Endothelial cell of umbilical vein (primary cell): Measurements from ENCODE around the gene INPP5F. TPM values are rescaled to one million over a fixed set of nuclear protein-coding genes. Genes with fewer than 3 reads are reported as not detected.

Source experiments
- BruUV-seq: library from RNA; stranded (reverse); fragments of 400-500 nt; replicated peaks from 2 replicates; lab custom pipeline; 2021; lab: Mats Ljungman, UMichigan
- CTCF ChIA-PET: fragments of 300-600, 350-600 bp; sonication (Branson Sonifier 250); formaldehyde crosslinking; loops from one replicate; lab custom pipeline; 2021; ENCODE audit warnings: antibody characterized with exemption, inconsistent platforms; lab: Charles Lee
- POLR2A ChIA-PET: fragments of 300-600, 350-600 bp; sonication (Branson Sonifier 250); formaldehyde crosslinking; loops from one replicate; lab custom pipeline; 2021; ENCODE audit warnings: antibody characterized with exemption, inconsistent platforms; lab: Charles Lee
- DNase-seq: peaks from one replicate; pipeline ENCODE4 v3.0.0-alpha.2; 2011; ENCODE audit warnings: low read depth, low spot score
- FAIRE-seq: peaks from 2 replicates; lab custom pipeline; 2011; peaks lifted over from hg19 to GRCh38; lab: Jason Lieb, UNC
- H2AFZ ChIP-seq: 2 replicates; pipeline ENCODE4 v1.6.0; 2012; ENCODE audit warnings: low read depth, low read length, control low read depth, inconsistent platforms
- H3K27ac ChIP-seq: 2 replicates; pipeline ENCODE4 v1.5.1; 2011; ENCODE audit warnings: low read depth, mild to moderate bottlenecking, control low read depth, low read length, moderate library complexity; ENCODE audit not compliant: insufficient read depth
- H3K27me3 ChIP-seq, 2 experiments: 2 replicates each; pipeline versions ENCODE4 v1.6.0 to v1.6.1; 2011; ENCODE audit warnings: low read length in 2 of 2, mixed read lengths in 1 of 2; ENCODE audit not compliant: control insufficient read depth in 2 of 2, insufficient read depth in 2 of 2
- H3K36me3 ChIP-seq, 2 experiments: 2 replicates in 1 of 2; 3 replicates in 1 of 2; pipeline ENCODE4 v1.5.1; 2011; ENCODE audit warnings: low read length in 2 of 2, mild to moderate bottlenecking in 1 of 2, moderate library complexity in 1 of 2; ENCODE audit not compliant: control insufficient read depth in 2 of 2, insufficient read depth in 2 of 2; ENCODE audit errors: extremely low read depth in 1 of 2
- H3K4me1 ChIP-seq: 3 replicates; pipeline ENCODE4 v1.5.1; 2011; ENCODE audit warnings: mild to moderate bottlenecking, low read length; ENCODE audit not compliant: control insufficient read depth, insufficient read depth; ENCODE audit errors: extremely low read depth
- H3K4me2 ChIP-seq: 2 replicates; pipeline ENCODE4 v1.6.1; 2011; ENCODE audit warnings: low read length, control low read depth, mixed read lengths; ENCODE audit not compliant: insufficient read depth
- H3K4me3 ChIP-seq, 3 experiments: fragments of 200-600 bp in 1 of 3; sonication (generic), shearing (Covaris generic) in 1 of 3; replicated peaks in 1 of 3; 2 replicates each; pipeline ENCODE4 v1.5.1; 2011 to 2016; ENCODE audit warnings: control low read depth in 3 of 3, low read length in 3 of 3, mild to moderate bottlenecking in 2 of 3, inconsistent platforms in 1 of 3, low read depth in 1 of 3, moderate library complexity in 1 of 3; ENCODE audit not compliant: insufficient read depth in 1 of 3
- H3K79me2 ChIP-seq: 2 replicates; pipeline ENCODE4 v1.6.0; 2012; ENCODE audit warnings: low read length, inconsistent platforms; ENCODE audit not compliant: control insufficient read depth, insufficient read depth
- H3K9ac ChIP-seq: replicated peaks from 2 replicates; pipeline ENCODE3; 2011; ENCODE audit warnings: low read length, control low read depth; ENCODE audit not compliant: insufficient read depth; ENCODE audit errors: extremely low read depth
- H3K9me1 ChIP-seq: replicated peaks from 3 replicates; pipeline ENCODE4 v1.6.0; 2011; ENCODE audit warnings: mild to moderate bottlenecking, low read length; ENCODE audit not compliant: control insufficient read depth, insufficient read depth; ENCODE audit errors: extremely low read depth
- H3K9me3 ChIP-seq: replicated peaks from 2 replicates; pipeline ENCODE4 v1.5.1; 2012; ENCODE audit warnings: low read length, inconsistent platforms; ENCODE audit not compliant: control insufficient read depth, insufficient read depth
- H4K20me1 ChIP-seq: replicated peaks from 2 replicates; pipeline ENCODE3; 2011; ENCODE audit warnings: mild to moderate bottlenecking, low read length; ENCODE audit not compliant: control insufficient read depth, insufficient read depth; ENCODE audit errors: extremely low read depth
- CTCF ChIP-seq, 2 donors: IDR thresholded peaks; 1 replicate in 1 of 2; 2 replicates in 1 of 2; pipeline ENCODE4 v1.5.1; 2011; ENCODE audit warnings: low read length in 2 of 2, mild to moderate bottlenecking in 2 of 2, moderate library complexity in 2 of 2, control low read depth in 1 of 2, inconsistent platforms in 1 of 2, low read depth in 1 of 2; ENCODE audit not compliant: insufficient read depth in 1 of 2; ENCODE audit errors: extremely low read depth in 1 of 2
- EZH2 ChIP-seq: IDR thresholded peaks from 2 replicates; pipeline ENCODE4 v1.6.1; 2012; ENCODE audit warnings: borderline replicate concordance, low read depth, mild to moderate bottlenecking, moderate library complexity, low read length, inconsistent platforms; ENCODE audit not compliant: severe bottlenecking
- FOS ChIP-seq: IDR thresholded peaks from 2 replicates; pipeline ENCODE4 v1.6.1; 2011; ENCODE audit warnings: mild to moderate bottlenecking, low read length, moderate library complexity, borderline replicate concordance; ENCODE audit not compliant: insufficient read depth
- GATA2 ChIP-seq: IDR thresholded peaks from 2 replicates; pipeline ENCODE4 v1.7.0; 2011; ENCODE audit warnings: low read depth, mild to moderate bottlenecking, moderate library complexity, mixed read lengths, low read length; ENCODE audit not compliant: insufficient read length, insufficient read depth
- JUN ChIP-seq: IDR thresholded peaks from 2 replicates; pipeline ENCODE4 v1.6.1; 2011; ENCODE audit warnings: borderline replicate concordance, low read depth; ENCODE audit not compliant: insufficient read length, insufficient read depth
- MAX ChIP-seq: IDR thresholded peaks from 2 replicates; pipeline ENCODE4 v1.6.1; 2011; ENCODE audit not compliant: insufficient read depth, insufficient read length
- MYC ChIP-seq: IDR thresholded peaks from one replicate; pipeline ENCODE4 v1.6.1; 2011; ENCODE audit warnings: mild to moderate bottlenecking, low read depth, low read length
- POLR2A ChIP-seq: IDR thresholded peaks from 2 replicates; pipeline ENCODE4 v1.6.1; 2012; ENCODE audit warnings: low read depth, mild to moderate bottlenecking, control low read depth, low read length
- POLR2AphosphoS5 ChIP-seq: IDR thresholded peaks from 2 replicates; pipeline ENCODE4 v1.6.1; 2012; ENCODE audit warnings: low read depth, mild to moderate bottlenecking, control low read depth, low read length, moderate library complexity; ENCODE audit not compliant: insufficient read depth
- dilution Hi-C: fragments of 300-500 bp; cut with MboI; formaldehyde crosslinking; loops from one replicate; pipeline ENCODE4 v1.15.0; 2019; ENCODE audit warnings: low sequenced_read_pairs; ENCODE audit not compliant: extremely low pct_ligation_motif_present
- intact Hi-C: fragments of 100-400 bp; cut with micrococcal nuclease; formaldehyde crosslinking; loops from one replicate; pipeline ENCODE4 v1.10.0; 2022
- polyA plus RNA-seq, 4 experiments: library from polyadenylated mRNA; depleted of rRNA in 3 of 4; stranded (reverse) in 3 of 4; unstranded in 1 of 4; fragments of >200 nt; gene quantifications; 2 replicates each; pipeline versions ENCODE4 v1.2.1 to v1.2.3, GENCODE V29; 2011 to 2012; ENCODE audit warnings: missing spikeins in 1 of 4
- total RNA-seq: library from RNA; stranded (reverse); gene quantifications from 2 replicates; pipeline ENCODE4 v1.2.3, GENCODE V29; 2021

INPP5F gene
- total and polyA plus RNA-seq, 2 donors (not counting 3 experiments of a cell fraction or from before 2014, with no cell fraction given), result 6.1 to 20.3 TPM

DNA sequence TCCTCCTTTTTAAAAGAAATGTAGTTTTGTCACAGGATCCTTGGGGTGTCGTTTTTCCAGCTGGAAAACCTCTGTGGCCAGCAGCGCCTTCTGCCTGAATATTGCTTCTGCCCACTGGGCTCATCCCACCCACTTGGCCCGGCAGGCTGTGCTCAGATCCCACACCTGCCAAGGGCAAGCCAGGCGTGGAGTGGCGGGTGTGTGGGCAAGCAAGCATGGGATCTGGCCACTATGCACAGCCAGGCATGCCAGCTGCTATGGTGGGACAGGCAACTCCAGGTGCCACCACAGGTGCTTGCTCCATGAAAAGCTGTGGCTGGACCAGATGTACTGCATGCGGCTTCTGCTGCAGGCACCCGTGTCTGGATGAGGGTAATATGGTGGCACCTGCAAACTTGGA, 31.2 kb upstream of the INPP5F start:
- no peak overlapping the region for H3K4me3 ChIP-seq
- FAIRE-seq (no peak), DNase-seq (no peak)
- H2AFZ ChIP-seq, result no peak overlapping the region
- CTCF ChIA-PET, result interaction anchor here (0.8 to 1.0 kb wide), 4 partner anchors 8 to 56 kb away, joined by 3 to 5 read pairs (median 4); partner anchors contain the start of gene INPP5F
- BruUV-seq, result no TSS peak
- H4K20me1 ChIP-seq, result no peaks in the 10 kb centered on the region
- H3K79me2 ChIP-seq, result no peaks in the 10 kb centered on the region
- H3K27me3 ChIP-seq, result no peaks in the 10 kb centered on the region
- H3K36me3 ChIP-seq, result no peaks in the 10 kb centered on the region
- dilution Hi-C loops (no loop called here), intact Hi-C loops (no loop called here)
- no peak overlapping the region for H3K9ac ChIP-seq
- POLR2A ChIA-PET, result no interaction called here
- no peak overlapping the region for H3K27ac ChIP-seq
- H3K4me2 ChIP-seq, result no peak overlapping the region
- TF ChIP-seq MAX (no peak), EZH2 (no peak), POLR2AphosphoS5 (no peak), JUN (no peak), GATA2 (no peak), FOS (no peak)
- no peaks in the 10 kb centered on the region for H3K9me1 ChIP-seq
- no peaks in the 10 kb centered on the region for H3K9me3 ChIP-seq
- H3K4me1 ChIP-seq, result peaks cover 3% of the 10 kb centered on the region

- no TSS peak for BruUV-seq
- DNase-seq, result no peak
- no peaks in the 10 kb centered on the region for H3K79me2 ChIP-seq
- no peak overlapping the region for H3K4me3 ChIP-seq
- intact Hi-C loops, result no loop called here
- H3K9me3 ChIP-seq, result no peaks in the 10 kb centered on the region
- H3K27me3 ChIP-seq, result peaks cover 0 to 2% of the 10 kb centered on the region in 2 experiments
- no peaks in the 10 kb centered on the region for H3K9me1 ChIP-seq
- no peaks in the 10 kb centered on the region for H4K20me1 ChIP-seq
- H3K27ac ChIP-seq, result no peak overlapping the region
- no peak overlapping the region for H3K9ac ChIP-seq
- H3K4me2 ChIP-seq, result no peak overlapping the region
- peaks cover 6% of the 10 kb centered on the region for H3K4me1 ChIP-seq
- H2AFZ ChIP-seq, result no peak overlapping the region
- dilution Hi-C loops, result no loop called here
- no peak for FAIRE-seq
- no peaks in the 10 kb centered on the region for H3K36me3 ChIP-seq
- POLR2A ChIA-PET, result no interaction called here
- CTCF ChIA-PET, result interaction anchor here (1.8 to 1.9 kb wide), 2 partner anchors 25 to 50 kb away, joined by 4 to 5 read pairs; partner anchors contain the start of gene INPP5F
- no peak for TF ChIP-seq POLR2AphosphoS5
- no peak for TF ChIP-seq EZH2
- TF ChIP-seq MAX, result no peak
- TF ChIP-seq MYC, result no peak
- TF ChIP-seq JUN, result no peak
- TF ChIP-seq POLR2A, result no peak
- no peak for TF ChIP-seq GATA2
- no peak for TF ChIP-seq CTCF (IDR thresholded peaks at IDR 0.05; ENCODE audit: extremely low read depth in 1 of 2, insufficient read depth in 1 of 2, low read depth in 1 of 2, low read length in 2 of 2)
- no peak for TF ChIP-seq FOS
Measured at GRCh38 chr10:119700321-119700954, 25.4 kb upstream of the INPP5F start.
